SK-N-SH (cell line): ENCODE measurements around the gene HEG1.

ENCODE experiments used
- CHD2 ChIP-seq: fragments of 150-350 bp; IDR thresholded peaks from 2 replicates; pipeline ENCODE4 v1.6.1; 2018; ENCODE audit warnings: low read length; ENCODE audit not compliant: partially characterized antibody
- CTCF ChIP-seq: fragments of 200-600 bp; sonication (generic); IDR thresholded peaks from 2 replicates; pipeline ENCODE4 v1.6.1; 2017; ENCODE audit warnings: antibody characterized with exemption, mild to moderate bottlenecking, moderate library complexity
- EP300 ChIP-seq, 2 experiments: IDR thresholded peaks; 2 replicates each; pipeline versions ENCODE4 v1.4.0 to v1.6.1; 2012; ENCODE audit warnings: borderline replicate concordance in 1 of 2, low read depth in 1 of 2, low read length in 1 of 2
- JUND ChIP-seq: IDR thresholded peaks from 2 replicates; pipeline ENCODE4 v1.4.0; 2012
- MXI1 ChIP-seq: IDR thresholded peaks from 2 replicates; pipeline ENCODE4 v1.6.1; 2012; ENCODE audit warnings: mild to moderate bottlenecking, low read depth, low read length, improper control_type of control experiment
- NFIC ChIP-seq: IDR thresholded peaks from 2 replicates; pipeline ENCODE4 v1.4.0; 2012; ENCODE audit warnings: borderline replicate concordance
- RAD21 ChIP-seq: IDR thresholded peaks from 2 replicates; pipeline ENCODE4 v1.6.1; 2012; ENCODE audit warnings: mild to moderate bottlenecking, low read length
- TCF12 ChIP-seq: IDR thresholded peaks from 2 replicates; pipeline ENCODE4 v1.4.0; 2012
- TEAD4 ChIP-seq: IDR thresholded peaks from 2 replicates; pipeline ENCODE4 v1.4.0; 2012; ENCODE audit warnings: mild to moderate bottlenecking, borderline replicate concordance; ENCODE audit not compliant: insufficient read depth

- TF ChIP-seq CHD2, result no peak
- no peak for TF ChIP-seq CTCF
- no peak for TF ChIP-seq NFIC
- TF ChIP-seq RAD21, result no peak
- TF ChIP-seq TEAD4, result no peak
- TF ChIP-seq JUND, result no peak
- no peak for TF ChIP-seq EP300 (IDR thresholded peaks at IDR 0.05; ENCODE audit: borderline replicate concordance in 1 of 2, low read depth in 1 of 2, low read length in 1 of 2)
- TF ChIP-seq TCF12, result no peak
- no peak for TF ChIP-seq MXI1
These were observed 86.6 kb downstream of the HEG1 start for GRCh38 chr3:124969190-124969589.
